ENCODE data around the gene PKP1. TPM values are rescaled to one million over a fixed set of nuclear protein-coding genes. Genes with fewer than 3 reads are reported as not detected.

PKP1 gene
- total and polyA plus RNA-seq, 2 of the 4 experiments (the other 2 are of a cell fraction), result 0.18 to 0.36 TPM

- Histone ChIP-seq H3K18ac (ENCODE audit: low read depth, low read length) (no peak overlapping the region), H3K56ac (ENCODE audit: extremely low read depth, insufficient read depth, low read length) (no peak overlapping the region), H3K4me2 (ENCODE audit: low read depth, low read length) (no peak overlapping the region), H2BK15ac (ENCODE audit: low read depth, low read length) (no peak overlapping the region), H3K23ac (ENCODE audit: low read depth, low read length) (no peak overlapping the region), H3K9me3 (ENCODE audit: control insufficient read depth, insufficient read depth, low read length) (no peaks in the 10 kb centered on the region), H2AFZ (replicated peaks; ENCODE audit: low read length, poor library complexity) (no peak overlapping the region), H2BK20ac (ENCODE audit: low read depth, low read length) (no peak overlapping the region), H3K27ac (ENCODE audit: insufficient read depth, low read length) (no peak overlapping the region), H3K14ac (replicated peaks; ENCODE audit: low read depth, low read length) (no peak overlapping the region), H3K4me1 (ENCODE audit: control insufficient read depth, insufficient read depth, low read length) (no peaks in the 10 kb centered on the region), H3K27me3 (ENCODE audit: control insufficient read depth, insufficient read depth, low read length) (peaks cover 63% of the 10 kb centered on the region), H3K9me1 (ENCODE audit: insufficient read depth, low read length) (no peaks in the 10 kb centered on the region), H3K4ac (ENCODE audit: low read depth, low read length) (no peak overlapping the region), H2AK9ac (replicated peaks; ENCODE audit: low read depth, low read length, poor library complexity) (no peak overlapping the region), H3K36me3 (ENCODE audit: control insufficient read depth, insufficient read depth, low read length) (no peaks in the 10 kb centered on the region), H4K5ac (ENCODE audit: low read depth, low read length) (no peak overlapping the region), H2AK5ac (ENCODE audit: low read depth, low read length) (no peak overlapping the region), H2BK5ac (ENCODE audit: low read depth, low read length, poor library complexity, severe bottlenecking) (no peak overlapping the region), H3K4me3 (ENCODE audit: insufficient read depth, low read depth, low read length) (no peak overlapping the region), H2BK120ac (ENCODE audit: low read depth, low read length) (no peak overlapping the region), H4K20me1 (ENCODE audit: insufficient read depth, low read length) (no peaks in the 10 kb centered on the region), H4K91ac (ENCODE audit: insufficient read depth, low read depth, low read length) (no peak overlapping the region), H4K8ac (ENCODE audit: low read depth in 2 of 2, low read length in 2 of 2) (no peak overlapping the region), H3K9ac (ENCODE audit: low read depth, low read length) (no peak overlapping the region), H3K79me1 (ENCODE audit: low read depth in 1 of 2, low read length in 2 of 2) (no peaks in the 10 kb centered on the region)
- ChIA-PET POLR2A (ENCODE audit: unreplicated experiment) (no interaction called here), CTCF (no interaction called here)
- intact Hi-C loops (cut with micrococcal nuclease) (no loop called here), in situ Hi-C loops (cut with MboI; ENCODE audit: low sequenced_read_pairs) (no loop called here), dilution Hi-C loops (cut with HindIII; ENCODE audit: low sequenced_read_pairs, unreplicated experiment) (no loop called here)
- no peak for ATAC-seq (ENCODE audit: low read depth)
- no peak for TF ChIP-seq FOS (IDR thresholded peaks at IDR 0.05; ENCODE audit: low read depth, low read length)
- 76% methylated on average over 3 of the region's 4 CpGs; no CpG with 5 or more reads in 1 of the 2 experiments for WGBS, 2 experiments (ENCODE audit: extremely low coverage in 2 of 2, insufficient read length in 1 of 2)
- no TSS peak for BruUV-seq (replicated peaks)
- DNase-seq, result no peak
Observed at GRCh38 chr1:201300641-201301040, 17.3 kb downstream of the PKP1 start.

Data from IMR-90 (cell line).